NK-92 (cell line): Measurements from ENCODE around the gene CSMD2.

Experiments used
- DNase-seq: peaks from one replicate; lab custom pipeline; 2025; ENCODE audit not compliant: unreplicated experiment; lab: John Stamatoyannopoulos, UW

CSMD2 gene

GRCh38 chr1:33466159-33466558 is 698.9 kb downstream of the CSMD2 start:
- no peak for DNase-seq

GRCh38 chr1:33465316-33465715 is 699.7 kb downstream of the CSMD2 start:
- no peak for DNase-seq

GRCh38 chr1:33464552-33464951 is 700.5 kb downstream of the CSMD2 start:
- no peak for DNase-seq
